ENCODE data around the gene GNE.
A peak's percentile ranks its signal among the peaks of the same experiment; 100 is the strongest.
"Not testable (repeated sequence)": the region's sequence is repeated elsewhere in the genome, so short reads cannot be mapped to it uniquely, and the experiment has no call there.

The GNE gene, protein sequence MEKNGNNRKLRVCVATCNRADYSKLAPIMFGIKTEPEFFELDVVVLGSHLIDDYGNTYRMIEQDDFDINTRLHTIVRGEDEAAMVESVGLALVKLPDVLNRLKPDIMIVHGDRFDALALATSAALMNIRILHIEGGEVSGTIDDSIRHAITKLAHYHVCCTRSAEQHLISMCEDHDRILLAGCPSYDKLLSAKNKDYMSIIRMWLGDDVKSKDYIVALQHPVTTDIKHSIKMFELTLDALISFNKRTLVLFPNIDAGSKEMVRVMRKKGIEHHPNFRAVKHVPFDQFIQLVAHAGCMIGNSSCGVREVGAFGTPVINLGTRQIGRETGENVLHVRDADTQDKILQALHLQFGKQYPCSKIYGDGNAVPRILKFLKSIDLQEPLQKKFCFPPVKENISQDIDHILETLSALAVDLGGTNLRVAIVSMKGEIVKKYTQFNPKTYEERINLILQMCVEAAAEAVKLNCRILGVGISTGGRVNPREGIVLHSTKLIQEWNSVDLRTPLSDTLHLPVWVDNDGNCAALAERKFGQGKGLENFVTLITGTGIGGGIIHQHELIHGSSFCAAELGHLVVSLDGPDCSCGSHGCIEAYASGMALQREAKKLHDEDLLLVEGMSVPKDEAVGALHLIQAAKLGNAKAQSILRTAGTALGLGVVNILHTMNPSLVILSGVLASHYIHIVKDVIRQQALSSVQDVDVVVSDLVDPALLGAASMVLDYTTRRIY

DNA sequence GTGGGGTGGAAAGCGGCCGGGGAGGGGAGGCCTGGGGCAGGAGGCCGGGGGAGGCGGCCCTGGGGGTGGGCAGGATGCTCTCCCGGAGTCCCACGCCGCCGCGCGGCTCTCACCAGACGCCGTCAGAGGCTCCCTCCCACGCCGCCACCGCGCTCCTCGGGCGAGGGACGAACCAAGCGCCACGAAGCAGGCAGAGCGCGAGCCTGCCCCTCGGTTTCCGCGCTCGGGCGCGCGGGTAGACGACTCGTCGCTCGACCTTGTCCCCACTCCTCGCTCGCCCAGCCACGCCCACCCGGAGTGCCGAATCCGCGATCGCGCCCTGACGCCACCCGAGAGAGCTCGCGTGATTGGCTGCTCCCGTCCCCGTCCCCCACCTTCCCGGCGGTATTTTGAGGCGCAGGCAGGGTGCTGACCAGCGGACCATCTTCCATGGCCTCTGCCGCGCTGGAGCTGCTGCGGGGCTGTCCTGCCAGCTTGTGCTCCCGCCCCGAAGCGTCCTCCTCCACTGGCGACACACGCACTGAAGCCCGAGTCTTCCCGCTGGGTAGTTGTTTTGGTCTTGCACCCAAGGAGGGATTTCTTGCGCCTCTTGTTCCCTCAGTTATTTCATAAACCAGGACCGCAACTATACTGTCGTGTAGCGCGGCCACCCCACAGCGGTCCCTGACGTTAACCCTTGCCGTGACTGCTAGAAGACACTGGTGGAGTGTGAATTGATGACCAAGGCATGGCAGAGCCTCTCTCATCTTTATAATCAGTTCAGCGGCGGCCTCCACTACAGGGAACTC is at the start of gene GNE:
GNE (minus strand) TSS at position 241 of the 788 bp plus-strand sequence. CDS start 9,093 bp downstream, outside the sequence.
- DNase-seq (ENCODE audit: low read depth), result peak; percentile 94

DNA sequence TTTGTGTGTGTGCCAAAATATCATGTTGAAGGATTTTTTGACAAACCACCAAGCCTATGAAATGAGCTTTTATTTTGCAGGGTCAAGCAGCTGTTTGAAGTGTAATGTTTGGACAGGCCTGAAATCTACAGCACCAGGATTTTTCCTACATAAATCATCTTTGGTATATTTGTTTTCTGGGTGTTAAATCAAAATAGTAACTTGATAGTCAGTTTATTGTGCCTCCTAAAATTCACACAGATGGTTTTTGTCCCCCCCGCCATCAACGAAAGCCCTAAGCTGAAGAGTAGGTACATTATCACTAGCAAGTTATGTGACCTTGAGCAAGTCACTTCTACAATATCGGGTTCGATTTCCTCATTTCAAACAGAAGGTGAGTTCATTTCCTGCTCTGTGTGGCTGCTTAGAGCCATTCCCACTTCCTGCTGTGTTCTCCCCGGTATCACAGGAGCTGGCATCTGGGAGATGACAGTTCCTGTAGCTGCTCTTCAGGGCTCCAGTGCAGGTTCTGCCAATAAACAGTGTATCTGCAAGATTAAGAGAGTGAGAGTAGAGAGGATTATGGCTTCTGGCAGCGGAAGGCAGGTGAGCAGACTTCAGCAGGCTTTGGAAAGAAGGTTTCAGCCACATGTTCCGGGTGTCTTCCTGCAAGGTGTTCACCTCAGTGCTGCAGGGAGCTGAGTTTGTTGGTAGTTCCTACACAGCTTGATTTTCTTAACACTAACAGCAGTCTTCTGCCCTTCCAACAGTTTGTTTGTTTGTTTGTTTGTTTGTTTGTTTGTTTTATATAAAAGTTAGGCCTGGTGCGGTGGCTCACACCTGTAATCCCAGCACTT is 48.4 kb upstream of the GNE start:
- DNase-seq (ENCODE audit: low read depth), result no peak

DNA sequence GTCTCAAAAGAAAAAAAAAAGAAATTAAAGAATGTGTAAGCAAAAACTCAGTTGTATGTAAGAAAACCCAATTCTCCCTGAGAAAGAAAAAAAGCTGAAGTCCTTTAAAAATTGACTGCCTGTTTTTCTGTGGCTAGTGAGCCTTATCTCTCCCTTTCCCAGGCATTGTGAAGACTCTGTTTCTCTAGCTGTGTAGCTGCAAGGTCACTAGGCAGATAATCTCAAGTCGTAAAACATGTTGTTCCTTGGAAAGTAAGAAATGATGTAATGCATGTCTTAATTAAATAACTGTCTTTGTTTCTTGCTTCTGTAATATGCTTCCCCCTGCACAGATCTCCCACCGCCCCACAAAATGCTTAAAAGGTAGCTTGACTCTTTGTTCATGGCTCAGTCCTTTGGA is 46.1 kb upstream of the GNE start:
- not testable (repeated sequence) for DNase-seq (ENCODE audit: low read depth)

DNA sequence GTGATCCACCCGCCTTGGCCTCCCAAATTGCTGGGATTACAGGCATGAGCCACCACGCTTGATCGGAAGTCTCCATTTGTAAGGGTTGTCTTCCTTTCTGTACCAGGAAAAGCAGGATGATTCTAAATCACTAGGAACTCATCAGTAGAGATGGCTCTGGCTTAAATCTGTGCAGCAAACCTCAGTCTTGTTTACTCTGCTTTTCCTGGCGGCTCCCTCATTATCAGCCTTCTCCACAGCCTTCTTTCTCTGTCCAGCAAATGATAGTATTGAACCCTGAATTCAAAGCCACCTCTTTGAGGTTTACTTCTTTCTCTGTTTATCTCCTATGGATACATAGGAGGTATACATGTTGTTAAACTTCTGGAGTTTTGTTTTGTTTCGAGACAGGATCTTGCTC is 43.0 kb upstream of the GNE start:
- DNase-seq (ENCODE audit: low read depth), result no peak

DNA sequence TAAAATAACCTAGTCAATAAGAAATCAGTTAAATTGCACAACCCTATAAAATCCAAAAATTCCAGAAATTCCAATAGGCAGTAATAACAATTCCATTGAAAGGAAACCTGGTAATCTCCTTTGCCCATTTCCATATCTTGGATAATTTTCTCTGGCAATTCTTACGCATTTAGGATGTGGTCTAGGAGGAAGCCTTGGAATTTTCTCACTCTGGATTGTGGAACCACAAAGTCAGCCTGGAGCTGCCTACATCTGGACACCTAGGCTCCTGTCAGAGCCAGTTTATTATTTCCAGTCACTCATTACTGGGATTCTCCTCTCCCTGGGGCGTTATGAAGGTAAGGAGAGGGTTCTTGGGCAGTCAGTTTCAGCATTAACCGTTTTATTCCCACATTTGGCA is 40.3 kb upstream of the GNE start:
- no peak for DNase-seq (ENCODE audit: low read depth)

DNA sequence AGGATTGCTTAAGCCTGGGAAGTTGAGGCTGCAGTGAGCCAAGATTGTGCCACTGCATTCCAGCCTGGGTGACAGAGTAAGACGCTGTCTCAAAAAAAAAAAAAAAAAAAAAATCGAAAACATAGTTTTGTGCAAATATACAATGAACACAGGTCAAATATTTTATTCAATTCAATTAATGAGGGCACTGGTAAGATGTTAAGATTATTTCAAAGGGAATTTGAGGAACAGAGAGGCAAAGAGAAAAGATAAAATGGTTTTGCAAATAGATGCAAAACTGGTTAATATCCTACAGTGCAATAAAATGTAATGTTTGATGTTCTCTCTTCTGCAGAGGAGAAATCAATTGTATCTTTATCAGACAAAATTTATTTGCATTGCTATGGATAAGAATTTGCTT is 39.5 kb upstream of the GNE start:
- DNase-seq (ENCODE audit: low read depth), result no peak

DNA sequence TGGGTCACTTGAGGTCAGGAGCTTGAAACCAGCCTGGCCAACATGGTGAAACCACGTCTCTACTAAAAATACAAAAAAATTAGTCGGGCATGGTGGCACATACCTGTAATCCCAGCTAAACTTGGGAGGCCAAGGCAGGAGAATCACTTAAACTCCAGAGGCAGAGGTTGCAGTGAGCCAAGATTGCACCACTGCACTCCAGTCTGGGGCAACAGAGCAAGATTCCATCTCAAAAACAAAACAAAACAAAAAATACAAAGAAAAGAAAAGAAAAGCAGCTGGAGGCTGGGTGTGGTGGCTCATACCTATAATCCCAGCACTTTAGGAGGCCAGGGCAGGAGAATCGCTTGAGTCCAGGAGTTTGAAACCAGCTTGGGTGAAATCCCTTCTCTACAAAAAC is 36.7 kb upstream of the GNE start:
- not testable (repeated sequence) for DNase-seq (ENCODE audit: low read depth)

DNA sequence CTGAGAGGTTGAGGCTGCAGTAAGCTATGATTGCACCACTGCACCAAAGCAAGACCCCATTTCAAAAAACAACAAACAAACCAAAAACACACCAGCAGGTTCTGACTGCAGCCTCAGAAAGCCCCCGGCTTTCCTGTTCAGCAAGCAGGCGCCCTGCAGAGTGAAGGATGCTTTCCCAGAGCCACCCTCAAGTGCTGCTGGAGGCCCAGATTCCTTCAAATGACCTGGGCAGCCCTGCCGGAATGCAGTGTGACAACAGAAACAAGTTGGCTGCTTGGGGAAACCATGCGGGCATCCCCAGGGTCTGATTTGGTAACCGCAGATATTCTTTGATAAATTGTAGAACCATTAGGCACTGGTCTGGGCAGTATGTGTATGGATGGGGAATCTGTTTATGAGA is 35.7 kb upstream of the GNE start:
- no peak for DNase-seq (ENCODE audit: low read depth)

DNA sequence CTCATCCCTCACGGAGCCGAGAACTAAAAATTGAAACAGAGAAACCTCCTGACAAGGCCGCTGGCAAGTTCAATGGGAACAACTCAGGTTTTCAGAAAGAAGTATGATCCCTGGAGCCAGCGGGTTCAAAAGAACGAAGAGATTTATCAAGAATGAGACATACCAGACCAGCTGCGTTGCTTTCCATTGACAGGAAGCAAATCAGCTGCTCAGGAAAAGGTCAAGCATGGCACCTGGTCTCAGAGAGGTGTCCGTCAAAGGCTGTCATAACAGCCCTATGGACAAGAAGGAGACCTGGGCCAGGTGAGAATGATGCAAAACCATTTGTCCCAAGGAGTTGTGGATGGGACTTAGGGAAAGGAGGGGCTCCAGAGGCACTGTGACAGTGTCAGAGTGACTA is 34.9 kb upstream of the GNE start:
- no peak for DNase-seq (ENCODE audit: low read depth)

DNA sequence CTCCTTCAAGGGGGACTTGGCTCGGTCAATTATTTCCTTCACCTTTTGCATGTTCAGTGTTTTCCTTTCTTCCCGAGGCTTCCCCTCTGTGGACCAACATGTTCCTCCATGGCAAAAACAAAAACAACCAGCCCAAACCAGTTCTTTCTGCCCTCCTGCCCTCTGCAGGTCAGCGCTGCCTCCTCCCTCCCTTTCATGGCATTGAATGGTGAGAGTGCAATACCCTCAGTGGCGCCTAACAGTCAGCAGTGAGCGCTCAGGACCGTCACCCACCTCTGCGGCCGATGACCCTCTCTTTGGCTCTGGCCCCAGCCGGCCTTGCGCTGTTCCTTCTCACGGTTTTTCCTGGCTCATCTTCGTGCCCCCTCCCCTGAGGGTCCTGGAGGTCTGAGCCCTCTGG is 34.4 kb upstream of the GNE start:
- DNase-seq (ENCODE audit: low read depth), result no peak

DNA sequence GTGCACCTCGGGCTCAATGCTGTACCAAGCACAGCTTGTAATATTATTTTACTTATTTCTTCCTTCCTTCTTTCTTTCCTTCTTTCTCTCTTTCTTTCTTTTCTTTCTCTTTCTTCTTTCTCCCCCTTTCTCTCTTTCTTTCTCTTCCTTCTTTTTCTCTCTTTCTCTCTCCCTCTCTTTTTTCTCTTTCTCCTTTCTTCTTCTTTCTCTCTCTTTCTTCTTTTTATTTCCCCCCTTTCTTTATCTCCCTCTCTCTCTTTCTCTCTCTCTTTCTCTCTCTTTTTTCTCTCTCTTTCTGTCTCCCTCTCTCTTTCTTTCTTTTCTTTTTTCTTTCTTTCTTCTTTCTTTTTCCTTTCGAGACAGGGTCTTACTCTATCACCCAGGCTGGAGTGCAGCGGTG is 32.7 kb upstream of the GNE start:
- no peak for DNase-seq (ENCODE audit: low read depth)

DNA sequence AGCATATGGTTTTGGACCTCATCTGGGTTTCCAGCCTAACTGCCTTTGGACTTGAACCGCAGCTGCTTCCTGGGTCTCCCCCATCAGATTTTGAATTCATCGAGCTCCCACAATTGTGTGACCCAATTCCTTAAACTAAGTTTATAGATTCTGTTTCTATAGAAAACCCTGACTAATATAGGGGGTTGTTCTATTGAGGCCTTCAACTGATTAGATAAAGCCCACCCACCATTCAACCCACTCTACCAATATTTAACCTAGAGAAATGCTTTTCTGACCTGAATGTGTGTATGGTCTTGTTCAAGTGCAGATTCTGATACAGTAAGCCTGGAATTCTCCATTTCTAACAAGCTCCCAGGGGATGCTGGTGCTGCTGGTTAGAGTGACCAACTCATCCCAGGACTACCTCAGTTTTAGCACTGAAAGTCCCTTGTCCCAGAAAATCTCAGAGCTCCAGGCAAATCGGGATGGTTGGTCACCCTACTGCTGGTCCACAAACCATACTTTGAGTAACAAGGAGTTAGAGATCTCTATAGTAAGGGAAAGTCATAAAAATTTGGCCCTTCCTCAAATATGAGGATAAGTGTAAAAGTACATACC is 31.7 kb upstream of the GNE start:
- no peak for DNase-seq (ENCODE audit: low read depth)

DNA sequence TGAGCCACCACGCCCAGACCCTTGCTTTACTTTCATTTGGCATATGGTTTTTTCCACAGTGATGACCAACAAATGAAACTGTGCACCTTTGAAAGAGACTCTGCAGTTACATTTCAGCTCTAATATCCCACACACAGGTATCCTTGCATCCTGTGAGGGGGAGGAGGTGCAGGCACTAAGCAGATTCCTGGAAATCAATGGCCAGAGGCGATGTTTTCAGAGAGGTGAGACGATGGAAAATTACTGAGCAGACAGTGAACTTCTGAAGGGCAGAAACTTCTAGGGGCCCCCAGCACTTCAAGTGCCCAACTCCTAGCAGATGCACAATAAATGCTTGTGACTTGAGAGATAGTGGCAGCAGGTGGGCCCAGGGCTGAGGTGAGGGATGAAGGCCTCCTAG is 29.8 kb upstream of the GNE start:
- DNase-seq (ENCODE audit: low read depth), result no peak

DNA sequence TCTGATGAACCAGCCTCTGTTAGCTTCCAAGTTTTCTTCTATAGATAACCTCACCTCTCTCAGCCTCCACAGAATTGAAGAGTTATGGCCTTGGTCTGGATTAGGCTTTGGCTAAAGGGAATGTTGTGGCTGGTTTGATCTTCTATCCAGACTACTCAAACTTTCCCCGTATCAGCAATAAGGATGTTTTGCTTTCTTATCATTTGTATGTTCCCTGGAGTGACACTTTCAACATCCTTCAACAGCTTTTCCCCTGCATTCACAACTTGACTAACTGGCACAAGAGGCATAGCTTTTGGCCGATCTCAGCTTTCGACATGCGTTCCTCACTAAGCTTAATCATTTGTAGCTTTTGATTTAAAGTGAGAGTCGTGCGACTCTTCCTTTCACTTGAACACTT is 28.1 kb upstream of the GNE start:
- no peak for DNase-seq (ENCODE audit: low read depth)

DNA sequence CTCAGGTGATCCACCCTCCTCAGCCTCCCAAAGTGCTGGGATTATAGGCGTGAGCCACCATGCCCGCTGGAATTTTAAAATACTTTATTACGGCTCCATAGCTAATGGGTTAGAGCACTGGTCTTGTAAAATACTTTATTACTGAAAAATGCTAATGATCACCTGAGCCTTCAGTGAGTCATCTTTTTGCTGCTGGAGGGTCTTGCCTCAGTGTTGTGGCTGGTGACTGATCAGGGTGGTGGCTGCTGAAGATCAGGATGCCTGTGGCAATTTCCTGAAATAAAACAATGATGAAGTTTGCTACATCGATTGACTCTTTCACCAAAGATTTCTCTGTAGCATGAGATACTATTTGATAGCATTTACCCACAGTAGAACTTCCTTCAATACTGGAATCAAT is 26.0 kb upstream of the GNE start:
- no peak for DNase-seq (ENCODE audit: low read depth)

DNA sequence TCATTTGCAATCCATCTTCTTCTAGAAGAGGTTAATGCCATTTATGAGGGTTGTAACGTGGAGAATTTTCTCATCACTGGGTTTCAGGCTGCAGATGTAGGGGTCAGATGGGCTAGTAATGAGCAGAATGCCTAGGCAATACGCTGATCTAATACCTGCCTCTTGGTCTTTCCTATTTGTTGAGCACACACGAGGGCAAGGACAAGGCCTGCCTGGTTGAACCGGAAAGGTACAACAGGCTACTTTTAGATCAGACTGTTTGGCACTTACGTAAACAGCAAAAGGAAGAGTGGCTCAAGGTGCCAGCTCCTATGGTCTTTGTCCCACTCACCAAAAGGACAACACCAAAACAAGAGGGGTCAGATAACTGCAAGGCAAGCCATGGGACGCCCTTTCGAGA is 24.0 kb upstream of the GNE start:
- no peak for DNase-seq (ENCODE audit: low read depth)

DNA sequence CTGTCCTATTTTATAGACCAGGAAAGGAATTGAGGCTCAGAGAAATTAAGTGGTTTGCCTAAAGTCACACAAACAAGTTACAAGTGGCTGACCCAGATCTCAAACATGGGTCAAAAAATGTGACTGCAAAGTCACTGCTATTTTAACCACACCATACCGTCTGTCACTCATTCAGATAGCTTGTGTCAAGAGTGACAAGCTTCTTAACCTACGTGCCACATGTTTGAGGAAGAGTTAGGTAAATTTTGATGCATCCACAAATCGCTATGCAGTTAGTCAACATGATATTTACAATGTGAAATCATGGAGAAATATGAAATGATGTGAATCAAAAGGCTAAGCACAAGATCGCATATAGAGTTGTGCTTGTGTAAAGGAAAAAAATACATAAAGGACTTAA is 22.7 kb upstream of the GNE start:
- no peak for DNase-seq (ENCODE audit: low read depth)

DNA sequence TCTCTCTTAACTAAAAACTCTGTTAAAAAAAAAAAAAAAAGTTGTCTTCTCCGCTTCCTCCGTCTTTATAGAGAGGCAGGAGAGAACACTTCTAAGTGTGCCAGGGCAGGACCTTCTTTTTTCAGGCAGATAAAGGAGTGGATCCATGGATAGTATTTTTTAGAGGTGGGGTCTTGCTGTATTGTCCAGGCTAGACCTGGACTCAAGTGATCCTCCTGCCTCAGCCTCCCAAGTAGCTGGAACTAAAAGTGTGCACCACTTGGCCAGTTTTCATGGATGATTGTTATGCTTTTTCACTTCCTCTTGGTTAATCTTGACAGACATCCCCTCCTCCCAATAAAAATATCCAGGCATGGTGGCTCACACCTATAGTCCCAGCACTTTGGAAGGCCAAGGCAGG is 20.0 kb upstream of the GNE start:
- no peak for DNase-seq (ENCODE audit: low read depth)

DNA sequence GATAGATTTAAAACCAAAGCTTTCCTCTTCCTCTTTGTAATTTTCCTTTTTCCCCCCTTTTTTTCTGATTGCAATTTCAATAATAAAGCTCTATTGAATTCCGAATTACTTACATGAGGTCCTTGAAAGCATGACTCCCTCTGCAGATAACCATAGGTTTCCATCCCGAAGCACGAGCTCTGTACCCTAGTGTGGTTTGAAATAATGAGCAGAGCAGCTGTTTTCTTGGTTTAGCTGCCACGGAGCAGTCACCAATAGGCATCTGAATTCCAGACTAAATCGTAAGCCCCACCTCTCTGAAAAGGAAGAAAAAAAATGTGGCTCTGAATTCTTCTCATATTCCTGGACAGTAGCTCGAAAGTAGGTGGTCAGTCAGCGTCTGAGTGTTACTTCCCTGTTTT is 18.5 kb upstream of the GNE start:
- DNase-seq (ENCODE audit: low read depth), result no peak

DNA sequence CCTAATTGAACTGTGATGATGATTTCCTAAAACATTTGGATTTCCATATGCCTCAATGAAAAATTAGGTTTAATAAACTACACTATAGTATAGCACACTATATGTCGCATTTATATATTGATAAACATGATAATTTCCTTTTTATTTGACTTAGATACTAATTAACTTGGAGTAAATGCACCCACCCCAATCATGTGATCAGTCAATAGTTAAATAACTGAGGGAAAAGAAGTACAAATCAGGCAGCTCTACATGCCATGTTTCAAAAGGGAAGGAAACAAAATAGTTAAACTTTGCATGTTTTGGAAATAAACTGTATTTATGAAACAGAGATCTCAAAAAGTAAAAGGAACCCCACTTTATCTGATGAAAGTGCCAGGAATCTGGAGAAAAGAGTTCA is 18.0 kb upstream of the GNE start:
- no peak for DNase-seq (ENCODE audit: low read depth)

DNA sequence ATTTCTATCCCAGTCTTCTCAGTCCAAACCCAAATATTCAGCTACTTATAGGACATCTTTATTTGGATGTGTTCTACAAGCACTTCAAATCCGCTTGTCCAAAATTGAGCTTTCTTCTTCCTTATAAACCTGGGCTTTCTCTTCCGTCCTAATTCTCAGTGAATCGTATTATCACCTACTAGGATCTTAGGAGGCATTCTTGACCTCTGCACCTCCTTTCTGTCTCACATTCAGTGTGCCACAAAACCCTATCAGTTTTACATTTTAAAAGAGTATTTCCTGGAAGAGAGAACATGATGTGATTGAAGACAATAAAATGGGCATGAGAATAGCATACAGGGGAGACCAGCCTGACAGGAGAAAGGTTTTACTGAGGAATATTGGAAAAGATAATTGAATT is 16.8 kb upstream of the GNE start:
- DNase-seq (ENCODE audit: low read depth), result no peak

DNA sequence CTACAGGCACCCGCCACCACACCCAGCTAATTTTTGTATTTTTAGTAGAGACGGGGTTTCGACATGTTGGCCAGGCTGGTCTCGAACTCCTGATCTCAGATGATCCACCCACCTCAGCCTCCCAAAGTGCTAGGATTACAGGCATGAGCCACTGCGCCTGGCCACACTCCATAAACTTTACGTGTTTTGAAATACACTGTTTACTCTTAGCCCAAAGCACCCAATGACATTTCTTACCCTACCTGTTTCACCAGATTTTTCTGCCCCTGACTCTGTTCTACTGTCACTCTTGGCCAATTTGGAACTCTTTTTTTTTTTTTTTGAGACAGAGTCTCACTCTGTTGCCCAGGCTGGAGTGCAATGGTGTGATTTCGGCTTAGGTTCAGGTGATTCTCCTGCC is 15.1 kb upstream of the GNE start:
- not testable (repeated sequence) for DNase-seq (ENCODE audit: low read depth)

All from T-helper 22 cell (primary cell).